MM.1S (cell line): ENCODE results near the gene CIPC.

Source experiments
- DNase-seq: peaks from one replicate; pipeline ENCODE4 v3.0.0-alpha.2; 2015
- H2AFZ ChIP-seq: fragments of 300-600 bp; sonication (generic); 2 replicates; pipeline ENCODE4 v1.6.0; 2016; ENCODE audit warnings: antibody characterized with exemption, low read length
- H3F3A ChIP-seq: fragments of 300-600 bp; sonication (generic); 2 replicates; pipeline ENCODE4 v1.6.1; 2016; ENCODE audit warnings: mild to moderate bottlenecking, antibody characterized with exemption, low read length, moderate library complexity, mixed read lengths; ENCODE audit not compliant: insufficient read depth
- H3K27ac ChIP-seq: fragments of 300-600 bp; sonication (generic); 2 replicates; pipeline ENCODE4 v1.5.1; 2016; ENCODE audit warnings: mild to moderate bottlenecking, low read length
- H3K27me3 ChIP-seq: fragments of 300-600 bp; sonication (generic); replicated peaks from 2 replicates; pipeline ENCODE4 v1.6.0; 2016; ENCODE audit warnings: low read length; ENCODE audit not compliant: insufficient read depth
- H3K36me3 ChIP-seq: fragments of 300-600 bp; sonication (generic); replicated peaks from 2 replicates; pipeline ENCODE4 v1.6.1; 2016; ENCODE audit warnings: mild to moderate bottlenecking, low read length, mixed read lengths; ENCODE audit not compliant: insufficient read depth
- H3K4me1 ChIP-seq: fragments of 300-600 bp; sonication (generic); 2 replicates; pipeline ENCODE4 v1.6.1; 2016; ENCODE audit warnings: low read length, mixed read lengths
- H3K4me2 ChIP-seq: fragments of 300-600 bp; sonication (generic); 2 replicates; pipeline ENCODE4 v1.6.0; 2016; ENCODE audit warnings: low read depth, low read length
- H3K4me3 ChIP-seq: fragments of 300-600 bp; sonication (generic); 2 replicates; pipeline ENCODE4 v1.5.1; 2016; ENCODE audit warnings: low read length, mixed read lengths
- H3K79me2 ChIP-seq: fragments of 300-600 bp; sonication (generic); 2 replicates; pipeline ENCODE4 v1.6.1; 2016; ENCODE audit warnings: mixed run types, low read length, mixed read lengths
- H3K9ac ChIP-seq: fragments of 300-600 bp; sonication (generic); 2 replicates; pipeline ENCODE4 v1.6.1; 2016; ENCODE audit warnings: low read length, mixed read lengths
- H3K9me2 ChIP-seq: fragments of 300-600 bp; sonication (generic); replicated peaks from 2 replicates; pipeline ENCODE4 v1.6.1; 2016; ENCODE audit warnings: mild to moderate bottlenecking, low read length, mixed read lengths; ENCODE audit not compliant: insufficient read depth
- H3K9me3 ChIP-seq: fragments of 300-600 bp; sonication (generic); replicated peaks from 2 replicates; pipeline ENCODE4 v1.6.1; 2016; ENCODE audit warnings: mild to moderate bottlenecking, low read length, mixed read lengths; ENCODE audit not compliant: insufficient read depth
- H4K20me1 ChIP-seq: fragments of 300-600 bp; sonication (generic); 2 replicates; pipeline ENCODE4 v1.6.1; 2016; ENCODE audit warnings: mild to moderate bottlenecking, low read length, moderate library complexity, mixed read lengths; ENCODE audit not compliant: insufficient read depth
- EZH2 ChIP-seq: fragments of 300-600 bp; sonication (generic); optimal IDR thresholded peaks from 2 replicates; pipeline ENCODE3; 2017; ENCODE audit warnings: low read depth, mild to moderate bottlenecking, antibody characterized with exemption, low read length, mixed read lengths
- EZH2phosphoT487 ChIP-seq: fragments of 300-600 bp; sonication (generic); IDR thresholded peaks from 2 replicates; pipeline ENCODE4 v1.6.1; 2018; ENCODE audit warnings: antibody characterized with exemption, low read length
- TF ChIP-seq, protein P1 (sequence below): fragments of 300-600 bp; sonication (generic); IDR thresholded peaks from 2 replicates; pipeline ENCODE4 v1.5.1; 2016; ENCODE audit warnings: antibody characterized with exemption, low read length, mixed read lengths

CIPC gene

DNA sequence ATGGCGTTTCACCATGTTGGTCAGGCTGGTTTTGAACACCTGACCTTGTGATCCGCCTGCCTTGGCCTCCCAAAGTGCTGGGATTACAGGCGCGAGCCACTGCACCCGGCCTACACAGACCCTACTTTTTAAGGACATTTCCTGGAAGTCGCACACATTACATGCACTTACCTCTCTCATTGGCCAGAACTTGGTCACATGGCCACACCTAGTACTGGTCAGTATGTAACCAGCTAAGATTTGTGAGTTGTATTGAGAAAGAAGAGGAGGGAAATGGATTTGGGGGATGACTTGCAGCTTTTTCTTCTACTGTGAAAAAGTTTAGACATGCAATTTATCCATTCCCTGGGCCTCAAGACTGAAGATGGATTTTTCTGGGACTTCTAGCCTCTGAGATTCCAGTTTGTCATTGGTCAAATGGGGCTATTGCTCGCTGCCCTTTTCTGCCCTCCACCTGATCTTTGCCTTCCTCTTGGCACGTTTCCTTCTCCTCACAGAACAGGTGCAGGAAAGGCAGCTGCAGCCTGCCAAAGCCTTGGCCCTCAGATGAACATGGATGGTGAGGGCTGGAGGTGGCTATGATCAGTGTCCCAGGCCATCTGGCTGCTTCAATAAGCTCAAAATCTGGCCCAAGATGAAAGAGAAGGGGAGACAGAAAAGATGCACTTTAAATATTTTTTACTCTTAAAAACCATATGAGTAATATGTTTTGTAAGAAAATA, 50.6 kb downstream of the CIPC start:
- TF ChIP-seq EZH2 (no peak), EZH2phosphoT487 (no peak)
- TF ChIP-seq, protein P1, sequence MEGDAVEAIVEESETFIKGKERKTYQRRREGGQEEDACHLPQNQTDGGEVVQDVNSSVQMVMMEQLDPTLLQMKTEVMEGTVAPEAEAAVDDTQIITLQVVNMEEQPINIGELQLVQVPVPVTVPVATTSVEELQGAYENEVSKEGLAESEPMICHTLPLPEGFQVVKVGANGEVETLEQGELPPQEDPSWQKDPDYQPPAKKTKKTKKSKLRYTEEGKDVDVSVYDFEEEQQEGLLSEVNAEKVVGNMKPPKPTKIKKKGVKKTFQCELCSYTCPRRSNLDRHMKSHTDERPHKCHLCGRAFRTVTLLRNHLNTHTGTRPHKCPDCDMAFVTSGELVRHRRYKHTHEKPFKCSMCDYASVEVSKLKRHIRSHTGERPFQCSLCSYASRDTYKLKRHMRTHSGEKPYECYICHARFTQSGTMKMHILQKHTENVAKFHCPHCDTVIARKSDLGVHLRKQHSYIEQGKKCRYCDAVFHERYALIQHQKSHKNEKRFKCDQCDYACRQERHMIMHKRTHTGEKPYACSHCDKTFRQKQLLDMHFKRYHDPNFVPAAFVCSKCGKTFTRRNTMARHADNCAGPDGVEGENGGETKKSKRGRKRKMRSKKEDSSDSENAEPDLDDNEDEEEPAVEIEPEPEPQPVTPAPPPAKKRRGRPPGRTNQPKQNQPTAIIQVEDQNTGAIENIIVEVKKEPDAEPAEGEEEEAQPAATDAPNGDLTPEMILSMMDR = no peak
- no peak overlapping the region for H3K9ac ChIP-seq
- no peaks in the 10 kb centered on the region for H3K36me3 ChIP-seq
- H3K9me3 ChIP-seq = no peaks in the 10 kb centered on the region
- H3K4me2 ChIP-seq = no peak overlapping the region
- H3K4me3 ChIP-seq = no peak overlapping the region
- H3F3A ChIP-seq = no peaks in the 10 kb centered on the region
- H3K79me2 ChIP-seq = no peaks in the 10 kb centered on the region
- no peak overlapping the region for H2AFZ ChIP-seq
- H3K27me3 ChIP-seq = no peaks in the 10 kb centered on the region
- no peak for DNase-seq
- H3K27ac ChIP-seq = no peak overlapping the region
- H3K4me1 ChIP-seq = no peaks in the 10 kb centered on the region
- no peaks in the 10 kb centered on the region for H3K9me2 ChIP-seq
- H4K20me1 ChIP-seq = no peaks in the 10 kb centered on the region

DNA sequence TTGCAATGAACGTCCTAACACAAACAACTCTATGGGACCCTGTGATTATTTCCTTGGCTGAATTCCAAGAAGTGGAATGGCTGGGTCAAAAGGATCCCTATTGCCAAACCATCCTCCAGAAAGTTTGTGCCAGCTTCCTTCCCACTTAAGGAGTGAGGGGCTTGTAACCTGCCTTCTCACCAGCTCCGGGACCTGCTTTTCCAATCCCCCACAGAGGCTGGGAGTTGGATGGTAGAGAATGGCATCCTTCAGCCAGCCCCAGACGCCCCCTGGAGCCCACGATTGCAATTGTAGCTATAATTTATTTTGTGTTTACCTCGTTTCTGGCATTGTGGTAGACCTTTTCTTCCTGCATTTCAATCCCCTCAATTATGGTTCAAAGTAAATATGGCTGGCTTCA, 53.2 kb downstream of the CIPC start:
- Histone ChIP-seq H3K79me2 (no peaks in the 10 kb centered on the region), H3K9ac (no peak overlapping the region), H3K4me3 (no peak overlapping the region), H3K9me3 (no peaks in the 10 kb centered on the region), H3K4me1 (no peaks in the 10 kb centered on the region), H3F3A (no peaks in the 10 kb centered on the region), H4K20me1 (no peaks in the 10 kb centered on the region), H3K4me2 (no peak overlapping the region), H3K36me3 (no peaks in the 10 kb centered on the region), H3K27ac (no peak overlapping the region), H3K9me2 (no peaks in the 10 kb centered on the region), H2AFZ (no peak overlapping the region), H3K27me3 (no peaks in the 10 kb centered on the region)
- TF ChIP-seq EZH2phosphoT487 = no peak
- no peak for TF ChIP-seq EZH2
- TF ChIP-seq, protein P1 = peak; percentile 35
- no peak for DNase-seq

DNA sequence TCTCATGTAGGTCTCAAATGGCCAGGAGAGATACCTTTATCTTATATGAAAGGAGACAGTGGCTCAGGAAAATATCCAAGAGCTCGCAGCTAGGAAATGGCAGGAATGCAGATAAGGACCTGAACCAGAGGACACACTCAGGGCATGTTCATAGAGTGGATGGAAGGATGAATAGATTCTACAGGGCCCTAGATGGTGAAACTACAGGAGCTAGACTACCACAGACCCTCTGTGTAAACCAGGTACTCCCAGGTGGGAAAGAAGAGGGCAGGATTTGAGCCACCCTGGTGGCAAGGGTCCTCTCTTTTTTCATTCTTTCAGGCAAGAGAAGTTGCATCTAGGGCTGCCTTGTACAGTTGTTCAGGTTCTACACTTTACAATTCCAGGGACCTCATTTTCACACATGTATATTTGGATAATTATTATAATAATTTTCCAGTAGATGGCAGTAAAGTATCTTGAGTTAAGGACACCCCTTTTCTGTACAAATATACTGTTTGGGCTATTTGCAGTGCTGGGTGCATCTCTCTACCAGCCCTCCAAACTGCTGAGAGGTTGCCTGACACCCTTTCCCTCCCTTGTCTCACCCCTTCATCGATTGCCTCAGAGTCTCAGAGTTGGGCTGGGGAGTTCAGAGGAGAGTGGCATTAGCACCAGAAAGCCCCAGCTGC, 54.0 kb downstream of the CIPC start:
- H4K20me1 ChIP-seq = no peaks in the 10 kb centered on the region
- no peaks in the 10 kb centered on the region for H3K9me3 ChIP-seq
- H3K9ac ChIP-seq = no peak overlapping the region
- H3K27ac ChIP-seq = no peak overlapping the region
- peak; percentile 31 for DNase-seq
- no peak overlapping the region for H3K4me2 ChIP-seq
- no peak overlapping the region for H3K4me3 ChIP-seq
- no peaks in the 10 kb centered on the region for H3K4me1 ChIP-seq
- TF ChIP-seq EZH2 (no peak), EZH2phosphoT487 (no peak)
- TF ChIP-seq, protein P1 = no peak; the same call in 1 of the 2 replicates
- no peak overlapping the region for H2AFZ ChIP-seq
- H3K36me3 ChIP-seq = no peaks in the 10 kb centered on the region
- H3K9me2 ChIP-seq = no peaks in the 10 kb centered on the region
- no peaks in the 10 kb centered on the region for H3K79me2 ChIP-seq
- no peaks in the 10 kb centered on the region for H3F3A ChIP-seq
- no peaks in the 10 kb centered on the region for H3K27me3 ChIP-seq
